B cell (primary cell): ENCODE data around the gene PRODH. TPM values are rescaled to one million over a fixed set of nuclear protein-coding genes. Genes with fewer than 3 reads are reported as not detected.
"Not testable (repeated sequence)": the region's sequence is repeated elsewhere in the genome, so short reads cannot be mapped to it uniquely, and the experiment has no call there.

Source experiments
- ATAC-seq: fragments of 200-7000 bp; cut with Tn5 transposase; one replicate; pipeline ENCODE4 v1.10.0; 2021; ENCODE audit warnings: low read depth, mild to moderate bottlenecking, moderate number of reproducible peaks, moderate library complexity
- CTCF ChIA-PET: fragments of 350-600 bp; sonication (Branson Sonifier 250); formaldehyde crosslinking; loops from one replicate; lab custom pipeline; 2021; ENCODE audit warnings: antibody characterized with exemption, inconsistent platforms; lab: Charles Lee
- POLR2A ChIA-PET: fragments of 350-600 bp; sonication (Branson Sonifier 250); formaldehyde crosslinking; loops from one replicate; lab custom pipeline; 2021; ENCODE audit warnings: antibody characterized with exemption; lab: Charles Lee
- DNase-seq: peaks from one replicate; pipeline ENCODE4 v3.0.0; 2013
- H2AFZ ChIP-seq: 2 replicates; pipeline ENCODE4 v1.6.1; 2012; ENCODE audit warnings: mild to moderate bottlenecking, low read depth, low read length; ENCODE audit not compliant: insufficient read depth, poor library complexity, severe bottlenecking
- H3K27ac ChIP-seq, 2 donors: 1 replicate in 1 of 2; 2 replicates in 1 of 2; pipeline ENCODE4 v1.5.1; 2012 to 2013; ENCODE audit warnings: low read length in 2 of 2, mild to moderate bottlenecking in 2 of 2, moderate library complexity in 1 of 2
- H3K27me3 ChIP-seq, 4 experiments: fragments of 200-600 bp in 1 of 4; sonication (generic) in 1 of 4; replicated peaks in 1 of 4; 1 replicate in 2 of 4; 2 replicates in 2 of 4; pipeline versions ENCODE4 v1.6.1 to v1.7.0; 2013 to 2016; ENCODE audit warnings: low read length in 3 of 4, mild to moderate bottlenecking in 2 of 4, mixed read lengths in 1 of 4, moderate library complexity in 1 of 4; ENCODE audit not compliant: insufficient read depth in 4 of 4, control insufficient read depth in 3 of 4; ENCODE audit errors: control extremely low read depth in 1 of 4
- H3K36me3 ChIP-seq, 2 experiments: replicated peaks in 1 of 2; 1 replicate in 1 of 2; 2 replicates in 1 of 2; pipeline versions ENCODE4 v1.6.1 to v1.7.1; 2013; ENCODE audit warnings: low read length in 1 of 2; ENCODE audit not compliant: insufficient read depth in 2 of 2, control insufficient read depth in 1 of 2; ENCODE audit errors: control extremely low read depth in 1 of 2, extremely low read depth in 1 of 2
- H3K4me1 ChIP-seq, 2 donors: fragments of 200-600 bp in 1 of 2; sonication (generic) in 1 of 2; 1 replicate in 1 of 2; 2 replicates in 1 of 2; pipeline versions ENCODE4 v1.5.1 to v1.6.1; 2013 to 2017; ENCODE audit warnings: low read length in 2 of 2; ENCODE audit not compliant: control insufficient read depth in 2 of 2, insufficient read depth in 2 of 2
- H3K4me2 ChIP-seq: replicated peaks from 2 replicates; pipeline ENCODE3; 2012; ENCODE audit warnings: mild to moderate bottlenecking, low read depth, low read length; ENCODE audit not compliant: poor library complexity, severe bottlenecking
- H3K4me3 ChIP-seq, 5 experiments: fragments of 200-600 bp in 1 of 5; sonication (generic) in 1 of 5; 1 replicate in 3 of 5; 2 replicates in 2 of 5; pipeline versions ENCODE4 v1.5.1 to v1.7.0; 2011 to 2016; ENCODE audit warnings: low read length in 4 of 5, mild to moderate bottlenecking in 4 of 5, low read depth in 2 of 5, control low read depth in 1 of 5, moderate library complexity in 1 of 5; ENCODE audit not compliant: insufficient read depth in 1 of 5; ENCODE audit errors: control extremely low read depth in 1 of 5, extremely low read depth in 1 of 5
- H3K79me2 ChIP-seq: fragments of 200-600 bp; sonication (generic); one replicate; pipeline ENCODE4 v1.6.0; 2016; ENCODE audit warnings: low read length; ENCODE audit not compliant: control insufficient read depth, insufficient read depth
- H3K9ac ChIP-seq: fragments of 200-600 bp; sonication (generic); 2 replicates; pipeline ENCODE4 v1.6.1; 2017; ENCODE audit warnings: mild to moderate bottlenecking, low read length, moderate library complexity
- H3K9me3 ChIP-seq, 3 donors: one replicate each; pipeline versions ENCODE4 v1.6.1 to v1.7.1; 2013; ENCODE audit warnings: low read length in 2 of 3; ENCODE audit not compliant: control insufficient read depth in 2 of 3, insufficient read depth in 1 of 3; ENCODE audit errors: control extremely low read depth in 1 of 3
- H4K20me1 ChIP-seq: 2 replicates; pipeline ENCODE4 v1.6.0; 2012; ENCODE audit warnings: mild to moderate bottlenecking, low read length; ENCODE audit not compliant: insufficient read depth, control insufficient read depth, poor library complexity, severe bottlenecking
- H3K27ac Mint-ChIP-seq: one replicate; pipeline ENCODE4 v1.8.0; 2021; ENCODE audit warnings: mixed read lengths
- H3K27me3 Mint-ChIP-seq: one replicate; pipeline ENCODE4 v1.8.0; 2021; ENCODE audit warnings: mixed read lengths
- H3K4me1 Mint-ChIP-seq: one replicate; pipeline ENCODE4 v1.8.0; 2021; ENCODE audit warnings: mixed read lengths
- H3K4me3 Mint-ChIP-seq: one replicate; pipeline ENCODE4 v1.8.0; 2021; ENCODE audit warnings: mixed read lengths
- H3K9me3 Mint-ChIP-seq: one replicate; pipeline ENCODE4 v1.8.0; 2022; ENCODE audit warnings: mixed read lengths; ENCODE audit not compliant: insufficient read depth
- WGBS: methylation state at CpG from one replicate; pipeline ENCODE4 v1.1.5; 2013; ENCODE audit warnings: missing lambda C conversion rate; ENCODE audit not compliant: insufficient coverage; 5-methylcytosine and 5-hydroxymethylcytosine counted together
- intact Hi-C: fragments of 100-400 bp; cut with micrococcal nuclease; formaldehyde crosslinking; loops from one replicate; pipeline ENCODE4 v1.10.0; 2022
- polyA plus RNA-seq: library from polyadenylated mRNA; depleted of rRNA; stranded (reverse); fragments of >200 nt; gene quantifications from 2 replicates; pipeline ENCODE4 v1.2.3, GENCODE V29; 2012
- total RNA-seq, 2 donors: library from RNA; stranded (reverse); fragments of 120-200 nt in 1 of 2; gene quantifications; 1 replicate in 1 of 2; 2 replicates in 1 of 2; pipeline versions ENCODE4 v1.2.3 to v1.2.4, GENCODE V29; 2013 to 2022

PRODH gene
- total and polyA plus RNA-seq, 2 donors (not counting 1 experiment from before 2014, with no cell fraction given): not detected

DNA sequence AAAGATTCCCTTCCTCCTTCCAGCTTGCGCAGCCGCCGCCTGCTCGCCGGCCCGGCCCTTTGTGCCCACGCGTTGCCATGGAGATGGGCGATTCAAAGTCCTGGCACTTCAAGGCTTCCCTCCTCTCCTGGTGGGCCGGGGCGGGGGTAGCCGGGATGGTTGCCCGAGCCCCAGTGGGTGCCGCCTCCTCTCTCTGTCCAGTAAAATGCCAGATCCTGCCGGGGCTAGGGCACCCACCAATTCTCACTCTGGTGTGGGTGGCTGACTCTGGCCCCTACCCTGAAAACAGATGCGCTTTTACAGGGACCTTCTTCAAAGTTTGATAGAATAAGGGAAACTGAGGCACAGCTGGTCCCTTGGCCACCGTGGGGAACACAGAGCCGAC lies 22.2 kb upstream of the PRODH start:
- POLR2A ChIA-PET: not testable (repeated sequence)

DNA sequence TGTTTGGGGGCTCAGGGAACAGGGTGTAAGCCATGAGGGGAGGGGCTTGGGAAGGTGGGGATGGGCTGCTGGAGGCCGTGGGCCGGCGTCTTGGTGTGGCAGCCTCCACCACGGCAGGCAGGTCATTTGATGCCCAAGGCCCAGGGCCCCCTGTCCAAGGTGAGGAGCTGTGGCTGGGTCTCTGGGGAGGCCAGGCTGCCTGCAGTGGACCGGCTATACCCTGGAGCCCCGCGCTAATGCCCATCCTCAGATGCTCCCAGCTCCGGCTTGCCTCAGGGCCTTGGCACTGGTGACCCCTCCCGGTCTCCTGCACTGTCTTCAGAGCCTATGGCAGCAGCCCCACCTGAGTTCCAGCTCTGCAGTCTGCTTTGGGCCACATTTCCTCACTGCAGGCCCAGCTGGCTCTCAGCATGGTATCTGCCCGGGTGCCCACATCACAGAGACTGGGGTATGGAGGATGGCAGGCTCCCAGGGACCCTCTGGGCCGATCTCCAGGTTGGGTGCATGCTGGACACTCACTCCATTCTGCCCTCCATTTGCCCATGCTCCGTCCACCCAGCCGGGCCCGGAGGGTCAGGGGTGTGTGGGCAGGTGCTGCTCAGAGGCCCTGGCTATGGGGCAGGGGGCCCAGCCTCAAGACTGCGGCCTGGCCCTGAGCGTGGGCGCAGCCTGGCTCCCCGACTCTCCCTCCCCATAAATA lies 21.7 kb upstream of the PRODH start:
- CTCF ChIA-PET: not testable (repeated sequence)

More for the DNA sequence above, 22.2 kb upstream of the PRODH start:
- H3K27ac Mint-ChIP-seq, CTCF ChIA-PET, H3K9ac ChIP-seq, H3K9me3 Mint-ChIP-seq, H3K4me3 ChIP-seq, H3K27me3 ChIP-seq, H3K9me3 ChIP-seq, H4K20me1 ChIP-seq, H3K4me1 ChIP-seq, H3K27ac ChIP-seq, intact Hi-C loops, H3K79me2 ChIP-seq, ATAC-seq, H3K4me3 Mint-ChIP-seq, H3K4me1 Mint-ChIP-seq, DNase-seq, H3K27me3 Mint-ChIP-seq, H2AFZ ChIP-seq, H3K36me3 ChIP-seq, H3K4me2 ChIP-seq: not testable (repeated sequence)
- 79% methylated on average over 15 of the region's 18 CpGs for WGBS

DNA sequence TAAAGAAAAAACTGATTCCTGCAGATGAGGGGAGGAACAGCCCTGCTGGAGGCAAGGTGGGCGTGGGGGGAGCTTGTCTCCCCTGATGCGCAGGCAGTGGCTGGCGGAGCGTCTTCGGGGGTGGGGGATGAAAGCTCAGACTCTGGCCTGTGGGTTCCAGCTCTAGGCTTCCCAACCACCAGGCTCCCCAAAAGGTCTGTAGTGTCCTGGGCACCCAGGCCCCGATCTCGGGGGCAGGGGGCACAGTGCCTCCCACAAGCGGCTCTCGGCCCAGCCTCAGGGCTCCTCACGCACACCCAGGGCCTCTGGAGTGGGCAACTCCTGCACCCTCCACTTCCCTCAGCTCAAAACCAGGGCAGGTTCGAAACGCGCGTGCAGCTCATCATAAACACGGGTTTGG lies 20.9 kb upstream of the PRODH start:
- H3K4me3 ChIP-seq, H3K79me2 ChIP-seq, H4K20me1 ChIP-seq, intact Hi-C loops, POLR2A ChIA-PET, H2AFZ ChIP-seq, H3K9me3 ChIP-seq, CTCF ChIA-PET, H3K9me3 Mint-ChIP-seq, H3K4me3 Mint-ChIP-seq, ATAC-seq, H3K27ac Mint-ChIP-seq, H3K4me1 ChIP-seq, H3K4me1 Mint-ChIP-seq, H3K27me3 ChIP-seq, H3K4me2 ChIP-seq, DNase-seq, H3K27me3 Mint-ChIP-seq, H3K36me3 ChIP-seq, H3K27ac ChIP-seq, H3K9ac ChIP-seq: not testable (repeated sequence)
- WGBS: 83% methylated on average over 9 of the region's 15 CpGs

More for the DNA sequence above, 21.7 kb upstream of the PRODH start:
- POLR2A ChIA-PET, H3K4me2 ChIP-seq, DNase-seq, intact Hi-C loops, H3K27ac Mint-ChIP-seq, H3K79me2 ChIP-seq, H4K20me1 ChIP-seq, H2AFZ ChIP-seq, H3K27ac ChIP-seq, H3K4me3 Mint-ChIP-seq, H3K36me3 ChIP-seq, H3K9me3 Mint-ChIP-seq, ATAC-seq, H3K9ac ChIP-seq, H3K27me3 ChIP-seq, H3K4me1 ChIP-seq, H3K27me3 Mint-ChIP-seq, H3K4me3 ChIP-seq, H3K4me1 Mint-ChIP-seq, H3K9me3 ChIP-seq: not testable (repeated sequence)
- WGBS: 85% methylated on average over 9 of the region's 18 CpGs

DNA sequence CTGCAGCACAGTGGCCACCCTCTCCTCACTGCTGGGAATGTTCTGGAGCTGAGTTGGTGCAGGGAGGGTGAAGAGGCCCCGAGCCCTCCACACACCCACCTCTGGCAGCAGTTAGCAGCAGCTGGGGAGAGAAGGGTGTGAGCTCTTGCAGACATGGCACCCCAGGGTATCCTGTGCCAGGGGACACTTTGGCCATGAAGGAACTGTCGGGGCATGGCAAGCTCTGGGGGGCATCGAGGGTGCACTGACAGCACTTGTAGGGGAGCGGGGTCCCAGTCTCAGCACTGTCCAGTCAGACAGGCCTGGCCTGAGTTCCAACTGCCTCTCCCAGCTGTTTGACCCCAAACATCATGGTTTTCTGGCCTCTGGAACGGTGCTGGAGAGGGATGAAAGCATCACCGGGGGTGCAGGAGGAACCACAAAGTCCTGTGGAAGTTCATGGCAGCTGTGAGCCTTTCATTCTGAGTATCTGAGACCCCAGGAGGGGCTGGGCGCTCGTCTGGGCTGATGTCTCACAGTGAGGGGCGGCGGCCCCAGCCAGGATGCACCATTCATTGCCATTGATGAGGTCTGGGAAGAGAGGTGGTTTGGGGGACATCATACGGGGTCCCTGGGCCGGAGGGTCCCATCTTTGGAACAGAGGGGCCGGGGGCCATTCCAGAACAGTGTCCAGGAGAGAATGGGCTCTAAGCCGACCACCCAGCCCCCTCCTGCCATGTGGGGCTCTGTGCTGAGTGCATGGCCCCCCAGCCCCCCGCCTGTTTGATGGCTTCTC lies 20.2 kb upstream of the PRODH start:
- intact Hi-C loops, H3K4me2 ChIP-seq, H3K4me3 ChIP-seq, H3K9me3 Mint-ChIP-seq, H3K36me3 ChIP-seq, CTCF ChIA-PET, H2AFZ ChIP-seq, H4K20me1 ChIP-seq, H3K27ac Mint-ChIP-seq, H3K9ac ChIP-seq, H3K27me3 ChIP-seq, H3K9me3 ChIP-seq, H3K4me3 Mint-ChIP-seq, H3K27me3 Mint-ChIP-seq, H3K4me1 Mint-ChIP-seq, ATAC-seq, POLR2A ChIA-PET, H3K4me1 ChIP-seq, H3K27ac ChIP-seq, H3K79me2 ChIP-seq, DNase-seq: not testable (repeated sequence)
- 84% methylated on average over 11 of the region's 15 CpGs for WGBS
